OCI-LY7 (cell line): ENCODE results near the gene LRRC1. TPM values are rescaled to one million over a fixed set of nuclear protein-coding genes. Genes with fewer than 3 reads are reported as not detected.

ENCODE experiments used
- BruUV-seq: library from RNA; stranded (reverse); fragments of 400-500 nt; replicated peaks from 2 replicates; lab custom pipeline; 2021; lab: Mats Ljungman, UMichigan
- CTCF ChIA-PET: fragments of 300-600 bp; sonication (Branson Sonifier 250); formaldehyde crosslinking; loops from one replicate; lab custom pipeline; 2022; ENCODE audit warnings: antibody characterized with exemption; ENCODE audit not compliant: unreplicated experiment; lab: Charles Lee
- POLR2A ChIA-PET: fragments of 300-600 bp; sonication (Branson Sonifier 250); formaldehyde crosslinking; loops from one replicate; lab custom pipeline; 2022; ENCODE audit warnings: antibody characterized with exemption; lab: Charles Lee
- DNase-seq: peaks from one replicate; pipeline ENCODE4 v3.0.0-alpha.2; 2015; ENCODE audit warnings: low spot score
- H2AFZ ChIP-seq: fragments of 200-600 bp; sonication (generic), shearing (Covaris generic); 2 replicates; pipeline ENCODE4 v1.6.1; 2014; ENCODE audit warnings: mild to moderate bottlenecking, antibody characterized with exemption, low read length, moderate library complexity
- H3K27ac ChIP-seq: fragments of 200-600 bp; sonication (generic); 2 replicates; pipeline ENCODE4 v1.5.1; 2014; ENCODE audit warnings: mixed run types, low read depth, mild to moderate bottlenecking, moderate library complexity, low read length, inconsistent platforms; ENCODE audit not compliant: poor library complexity, severe bottlenecking
- H3K36me3 ChIP-seq: fragments of 200-600 bp; sonication (generic); 2 replicates; pipeline ENCODE4 v1.6.1; 2014; ENCODE audit warnings: mild to moderate bottlenecking, antibody characterized with exemption, low read length, moderate library complexity, mixed read lengths; ENCODE audit not compliant: insufficient read depth
- H3K4me1 ChIP-seq: fragments of 200-600 bp; sonication (generic); 2 replicates; pipeline ENCODE4 v1.5.1; 2014; ENCODE audit warnings: mild to moderate bottlenecking, low read length; ENCODE audit not compliant: insufficient read depth, poor library complexity, severe bottlenecking
- H3K4me2 ChIP-seq: fragments of 200-600 bp; sonication (generic); 2 replicates; pipeline ENCODE4 v1.6.1; 2014; ENCODE audit warnings: mild to moderate bottlenecking, low read length
- H3K4me3 ChIP-seq: fragments of 200-600 bp; sonication (generic); 2 replicates; pipeline ENCODE4 v1.5.1; 2014; ENCODE audit warnings: mild to moderate bottlenecking, low read depth, low read length; ENCODE audit not compliant: poor library complexity, severe bottlenecking
- H3K79me2 ChIP-seq: fragments of 200-600 bp; sonication (generic); 2 replicates; pipeline ENCODE4 v1.6.1; 2016; ENCODE audit warnings: low read depth, mild to moderate bottlenecking, low read length, moderate library complexity, mixed read lengths; ENCODE audit not compliant: insufficient read depth
- H3K9me2 ChIP-seq: fragments of 200-600 bp; sonication (generic); 2 replicates; pipeline ENCODE4 v1.6.1; 2016; ENCODE audit warnings: mild to moderate bottlenecking, low read length, mixed read lengths; ENCODE audit not compliant: insufficient read depth
- H3K9me3 ChIP-seq: fragments of 200-600 bp; sonication (generic); 2 replicates; pipeline ENCODE4 v1.6.1; 2014; ENCODE audit warnings: mild to moderate bottlenecking, mixed run types, low read length, mixed read lengths
- H4K20me1 ChIP-seq: fragments of 200-600 bp; sonication (generic); 2 replicates; pipeline ENCODE4 v1.6.1; 2014; ENCODE audit warnings: mild to moderate bottlenecking, antibody characterized with exemption, low read length, moderate library complexity, mixed read lengths; ENCODE audit not compliant: insufficient read depth
- CTCF ChIP-seq: fragments of 200-600 bp; sonication (generic); conservative IDR thresholded peaks from 2 replicates; pipeline ENCODE4 v1.5.1; 2014; ENCODE audit warnings: mild to moderate bottlenecking, antibody characterized with exemption, low read length, moderate library complexity, mixed read lengths
- EZH2phosphoT487 ChIP-seq: fragments of 200-600 bp; sonication (generic); IDR thresholded peaks from 2 replicates; pipeline ENCODE4 v1.6.1; 2018; ENCODE audit warnings: low read depth, borderline replicate concordance, mild to moderate bottlenecking, mixed run types, antibody characterized with exemption, low read length, moderate library complexity, mixed read lengths
- intact Hi-C: fragments of 100-400 bp; cut with micrococcal nuclease; formaldehyde crosslinking; loops from one replicate; pipeline ENCODE4 v1.10.0; 2022; ENCODE audit not compliant: unreplicated experiment
- total RNA-seq, 2 experiments: library from RNA; depleted of rRNA in 1 of 2; stranded (reverse); fragments of >200 nt in 1 of 2; shearing (Covaris generic) in 1 of 2; gene quantifications; 2 replicates each; pipeline ENCODE4 v1.2.3, GENCODE V29; 2014 to 2022

Gene LRRC1
- total RNA-seq, 2 experiments from 2014 or later = 8.2 to 8.4 TPM

GRCh38 chr6:53752856-53753255 lies 41.9 kb upstream of the LRRC1 start:
- BruUV-seq = no TSS peak
- Histone ChIP-seq H3K9me2 (no peaks in the 10 kb centered on the region), H3K4me3 (no peak overlapping the region), H4K20me1 (no peaks in the 10 kb centered on the region), H3K4me2 (no peak overlapping the region), H3K79me2 (no peaks in the 10 kb centered on the region), H2AFZ (no peak overlapping the region), H3K4me1 (no peaks in the 10 kb centered on the region), H3K36me3 (no peaks in the 10 kb centered on the region), H3K27ac (no peak overlapping the region), H3K9me3 (no peaks in the 10 kb centered on the region)
- CTCF ChIA-PET = no interaction called here
- POLR2A ChIA-PET = interaction anchor here (1.0 kb wide), 1 partner anchor 15 kb away, joined by 3 read pairs; no protein-coding TSS in a partner anchor
- intact Hi-C loops = no loop called here
- no peak for TF ChIP-seq EZH2phosphoT487
- no peak for DNase-seq

- CTCF ChIA-PET = no interaction called here
- no peaks in the 10 kb centered on the region for H3K4me1 ChIP-seq
- H3K9me2 ChIP-seq = no peaks in the 10 kb centered on the region
Observed at GRCh38 chr6:53754330-53754729, 40.5 kb upstream of the LRRC1 start.

GRCh38 chr6:53756396-53756795 lies 38.4 kb upstream of the LRRC1 start:
- no peak overlapping the region for H3K4me3 ChIP-seq
- H3K9me3 ChIP-seq = no peaks in the 10 kb centered on the region
- H3K36me3 ChIP-seq = no peaks in the 10 kb centered on the region
- no peaks in the 10 kb centered on the region for H3K9me2 ChIP-seq
- no peak overlapping the region for H2AFZ ChIP-seq
- H3K27ac ChIP-seq = no peak overlapping the region
- no peaks in the 10 kb centered on the region for H4K20me1 ChIP-seq
- ChIA-PET CTCF (no interaction called here), POLR2A (no interaction called here)
- intact Hi-C loops = no loop called here
- no TSS peak for BruUV-seq
- H3K4me1 ChIP-seq = no peaks in the 10 kb centered on the region
- no peak overlapping the region for H3K4me2 ChIP-seq
- no peak for DNase-seq
- no peaks in the 10 kb centered on the region for H3K79me2 ChIP-seq
- TF ChIP-seq CTCF (no peak), EZH2phosphoT487 (no peak)

More at GRCh38 chr6:53754330-53754729, 40.5 kb upstream of the LRRC1 start:
- no peaks in the 10 kb centered on the region for H3K9me3 ChIP-seq
- DNase-seq = no peak
- no peaks in the 10 kb centered on the region for H4K20me1 ChIP-seq
- no peak overlapping the region for H3K4me3 ChIP-seq
- H3K4me2 ChIP-seq = no peak overlapping the region
- intact Hi-C loops = no loop called here
- no peak for TF ChIP-seq EZH2phosphoT487
- no peak for TF ChIP-seq CTCF
- BruUV-seq = no TSS peak
- H3K27ac ChIP-seq = no peak overlapping the region
- H3K36me3 ChIP-seq = no peaks in the 10 kb centered on the region
- H3K79me2 ChIP-seq = no peaks in the 10 kb centered on the region
- POLR2A ChIA-PET = interaction anchor here (0.5 kb wide), 1 partner anchor 10 kb away, joined by 3 read pairs; no protein-coding TSS in a partner anchor
- H2AFZ ChIP-seq = no peak overlapping the region
